ENCODE data around the gene ATP1A1. TPM values are rescaled to one million over a fixed set of nuclear protein-coding genes. Genes with fewer than 3 reads are reported as not detected.

ATP1A1 gene
- total and polyA plus RNA-seq, 2 donors (not counting 1 experiment from before 2014, with no cell fraction given): 58.9 to 107 TPM

- ATAC-seq (ENCODE audit: low read depth) (no peak), DNase-seq (no peak)
- Histone ChIP-seq H3K4me3 (ENCODE audit: control extremely low read depth in 1 of 5, extremely low read depth in 1 of 5, insufficient read depth in 1 of 5, low read depth in 2 of 5, low read length in 4 of 5) (no peak overlapping the region), H3K79me2 (ENCODE audit: control insufficient read depth, insufficient read depth, low read length) (no peaks in the 10 kb centered on the region), H3K27ac (ENCODE audit: low read length in 2 of 2) (no peak overlapping the region), H3K4me2 (replicated peaks; ENCODE audit: low read depth, low read length, poor library complexity, severe bottlenecking) (no peak overlapping the region), H3K4me1 (ENCODE audit: control insufficient read depth in 2 of 2, insufficient read depth in 2 of 2, low read length in 2 of 2) (no peaks in the 10 kb centered on the region), H3K9me3 (ENCODE audit: control extremely low read depth in 1 of 3, control insufficient read depth in 2 of 3, insufficient read depth in 1 of 3, low read length in 2 of 3) (no peaks in the 10 kb centered on the region), H3K36me3 (replicated peaks in 1 of 2; ENCODE audit: control extremely low read depth in 1 of 2, control insufficient read depth in 1 of 2, extremely low read depth in 1 of 2, insufficient read depth in 2 of 2, low read length in 1 of 2) (no peaks in the 10 kb centered on the region), H3K27me3 (replicated peaks in 1 of 4; ENCODE audit: control extremely low read depth in 1 of 4, control insufficient read depth in 3 of 4, insufficient read depth in 4 of 4, low read length in 3 of 4) (peaks cover 0 to 11% (median 0%) of the 10 kb centered on the region in 4 experiments), H4K20me1 (ENCODE audit: control insufficient read depth, insufficient read depth, low read length, poor library complexity, severe bottlenecking) (no peaks in the 10 kb centered on the region), H3K9ac (ENCODE audit: low read length) (no peak overlapping the region), H2AFZ (ENCODE audit: insufficient read depth, low read depth, low read length, poor library complexity, severe bottlenecking) (no peak overlapping the region)
- H3K27me3 Mint-ChIP-seq: peaks cover 16% of the 10 kb centered on the region
- TF ChIP-seq CTCF (IDR thresholded peaks at IDR 0.05) (no peak), EZH2 (IDR thresholded peaks at IDR 0.05; ENCODE audit: borderline replicate concordance, insufficient read depth, low read depth, low read length, poor library complexity, severe bottlenecking) (no peak)
- CTCF ChIA-PET: no interaction called here
- intact Hi-C loops (cut with micrococcal nuclease): no loop called here
- no peaks in the 10 kb centered on the region for H3K4me1 Mint-ChIP-seq
- POLR2A ChIA-PET: no interaction called here
- H3K4me3 Mint-ChIP-seq: no peak overlapping the region
- 95% methylated on average over 9 of the region's 9 CpGs for WGBS (ENCODE audit: insufficient coverage)
- H3K27ac Mint-ChIP-seq: no peak overlapping the region
- H3K9me3 Mint-ChIP-seq (ENCODE audit: insufficient read depth): no peaks in the 10 kb centered on the region
These were observed 53.4 kb downstream of the ATP1A1 start for GRCh38 chr1:116426401-116426800.

- ChIA-PET CTCF (no interaction called here), POLR2A (no interaction called here)
- DNase-seq (no peak), ATAC-seq (ENCODE audit: low read depth) (no peak)
- no peak overlapping the region for H3K4me2 ChIP-seq (replicated peaks; ENCODE audit: low read depth, low read length, poor library complexity, severe bottlenecking)
- H3K27me3 ChIP-seq (replicated peaks in 1 of 4; ENCODE audit: control extremely low read depth in 1 of 4, control insufficient read depth in 3 of 4, insufficient read depth in 4 of 4, low read length in 3 of 4): peaks cover 0 to 11% (median 0%) of the 10 kb centered on the region in 4 experiments
- no peak overlapping the region for H3K9ac ChIP-seq (ENCODE audit: low read length)
- no peak overlapping the region for H3K27ac ChIP-seq (ENCODE audit: low read length in 2 of 2)
- H3K79me2 ChIP-seq (ENCODE audit: control insufficient read depth, insufficient read depth, low read length): no peaks in the 10 kb centered on the region
- H3K9me3 Mint-ChIP-seq (ENCODE audit: insufficient read depth): no peaks in the 10 kb centered on the region
- H3K4me1 ChIP-seq (ENCODE audit: control insufficient read depth in 2 of 2, insufficient read depth in 2 of 2, low read length in 2 of 2): no peaks in the 10 kb centered on the region
- no peaks in the 10 kb centered on the region for H3K36me3 ChIP-seq (replicated peaks in 1 of 2; ENCODE audit: control extremely low read depth in 1 of 2, control insufficient read depth in 1 of 2, extremely low read depth in 1 of 2, insufficient read depth in 2 of 2, low read length in 1 of 2)
- WGBS (ENCODE audit: insufficient coverage): 89% methylated on average over 3 of the region's 6 CpGs
- H2AFZ ChIP-seq (ENCODE audit: insufficient read depth, low read depth, low read length, poor library complexity, severe bottlenecking): no peak overlapping the region
- no peaks in the 10 kb centered on the region for H3K9me3 ChIP-seq (ENCODE audit: control extremely low read depth in 1 of 3, control insufficient read depth in 2 of 3, insufficient read depth in 1 of 3, low read length in 2 of 3)
- H3K4me3 ChIP-seq (ENCODE audit: control extremely low read depth in 1 of 5, extremely low read depth in 1 of 5, insufficient read depth in 1 of 5, low read depth in 2 of 5, low read length in 4 of 5): no peak overlapping the region
- no peak overlapping the region for H3K27ac Mint-ChIP-seq
- H3K4me1 Mint-ChIP-seq: no peaks in the 10 kb centered on the region
- TF ChIP-seq EZH2 (IDR thresholded peaks at IDR 0.05; ENCODE audit: borderline replicate concordance, insufficient read depth, low read depth, low read length, poor library complexity, severe bottlenecking): no peak
- TF ChIP-seq CTCF (IDR thresholded peaks at IDR 0.05): no peak
- intact Hi-C loops (cut with micrococcal nuclease): no loop called here
- peaks cover 14% of the 10 kb centered on the region for H3K27me3 Mint-ChIP-seq
- H4K20me1 ChIP-seq (ENCODE audit: control insufficient read depth, insufficient read depth, low read length, poor library complexity, severe bottlenecking): no peaks in the 10 kb centered on the region
- H3K4me3 Mint-ChIP-seq: no peak overlapping the region
These were observed 55.5 kb downstream of the ATP1A1 start for GRCh38 chr1:116428576-116428975.
